Esophagus squamous epithelium (tissue), 5 donors: ENCODE results near the gene GALE. TPM values are rescaled to one million over a fixed set of nuclear protein-coding genes. Genes with fewer than 3 reads are reported as not detected.

Experiments
- DNase-seq: peaks from one replicate; lab custom pipeline; 2025; lab: John Stamatoyannopoulos, UW
- H3K27ac ChIP-seq, 4 donors: fragments of 200-600 bp; sonication (generic); one replicate each; pipeline ENCODE4 v1.5.1; 2016 to 2019; ENCODE audit warnings: mild to moderate bottlenecking in 1 of 4
- H3K27me3 ChIP-seq, 4 donors: fragments of 200-600 bp; sonication (generic); 1 replicate in 3 of 4; 2 replicates in 1 of 4; pipeline versions ENCODE4 v1.5.1 to v1.6.0; 2017 to 2021; ENCODE audit warnings: antibody characterized with exemption in 1 of 4
- H3K36me3 ChIP-seq, 3 donors: fragments of 200-600 bp; sonication (generic); one replicate each; pipeline ENCODE4 v1.5.1; 2016 to 2019
- H3K4me1 ChIP-seq, 3 donors: fragments of 200-600 bp; sonication (generic); one replicate each; pipeline ENCODE4 v1.5.1; 2017 to 2019
- H3K4me3 ChIP-seq, 4 donors: fragments of 200-600 bp; sonication (generic); 1 replicate in 3 of 4; 2 replicates in 1 of 4; pipeline ENCODE4 v1.5.1; 2016 to 2019; ENCODE audit warnings: mild to moderate bottlenecking in 2 of 4, moderate library complexity in 1 of 4
- H3K9me3 ChIP-seq, 3 donors: fragments of 200-600 bp; sonication (generic); one replicate each; pipeline ENCODE4 v1.5.1; 2016 to 2019
- CTCF ChIP-seq, 6 experiments: fragments of 450-650 bp in 4 of 6; fragments of 200-600 bp in 2 of 6; sonication (generic) in 2 of 6; IDR thresholded peaks; one replicate each; pipeline ENCODE4 v1.5.1; 2016 to 2019; ENCODE audit warnings: antibody characterized with exemption in 6 of 6, mild to moderate bottlenecking in 4 of 6, moderate library complexity in 4 of 6
- POLR2A ChIP-seq, 4 donors: fragments of 450-650 bp; IDR thresholded peaks; one replicate each; pipeline ENCODE4 v1.6.1; 2017; ENCODE audit warnings: antibody characterized with exemption in 4 of 4, mild to moderate bottlenecking in 4 of 4, moderate library complexity in 3 of 4
- WGBS, 2 donors: methylation state at CpG; one replicate each; pipeline ENCODE4 v1.1.5; 2018; 5-methylcytosine and 5-hydroxymethylcytosine counted together
- intact Hi-C: fragments of 100-400 bp; cut with DNase I; formaldehyde crosslinking; loops from one replicate; pipeline ENCODE4 v1.15.0; 2022
- total RNA-seq, 4 donors: library from RNA; depleted of rRNA; stranded (reverse); fragments of >200 nt; gene quantifications; one replicate each; pipeline ENCODE4 v1.1.0, GENCODE V29; 2016
- donor health status: DM: yes; HTN: yes; CAD: no.

The GALE gene
- total RNA-seq, 4 donors from 2014 or later: 55.1 to 81.0 (median 60.4) TPM

- TF ChIP-seq POLR2A (IDR thresholded peaks at IDR 0.05): no peak
- no peak for TF ChIP-seq CTCF (IDR thresholded peaks at IDR 0.05)
- peak overlapping the region in 1 of 4 donors; percentile 87 for H3K4me3 ChIP-seq
- intact Hi-C loops: no loop called here
- WGBS, 2 donors: 79 to 80% methylated on average over 6 to 7 of the region's 7 CpGs
- H3K9me3 ChIP-seq: no peaks in the 10 kb centered on the region
- peaks cover 0 to 17% (median 0%) of the 10 kb centered on the region in 3 donors for H3K36me3 ChIP-seq
- no peak for DNase-seq
- no peaks in the 10 kb centered on the region for H3K27me3 ChIP-seq
- no peak overlapping the region for H3K27ac ChIP-seq
- H3K4me1 ChIP-seq: peaks cover 0 to 23% (median 3%) of the 10 kb centered on the region in 3 donors
Observed at GRCh38 chr1:23823767-23824166, 23.2 kb upstream of the GALE start.

GRCh38 chr1:23817633-23818032, 17.1 kb upstream of the GALE start:
- Histone ChIP-seq H3K4me3 (no peak overlapping the region), H3K27ac (no peak overlapping the region), H3K9me3 (no peaks in the 10 kb centered on the region), H3K4me1 (no peaks in the 10 kb centered on the region), H3K36me3 (peaks cover 7 to 79% (median 16%) of the 10 kb centered on the region in 3 donors), H3K27me3 (no peaks in the 10 kb centered on the region)
- 71 to 84% methylated on average over 3 of the region's 3 CpGs for WGBS, 2 donors
- intact Hi-C loops: no loop called here
- no peak for DNase-seq
- TF ChIP-seq CTCF (IDR thresholded peaks at IDR 0.05): no peak
- no peak for TF ChIP-seq POLR2A (IDR thresholded peaks at IDR 0.05)

- no peak for DNase-seq
- no peak for TF ChIP-seq POLR2A (IDR thresholded peaks at IDR 0.05)
- no peak for TF ChIP-seq CTCF (IDR thresholded peaks at IDR 0.05)
- peaks cover 7 to 86% (median 16%) of the 10 kb centered on the region in 3 donors for H3K36me3 ChIP-seq
Observed at GRCh38 chr1:23816906-23817305, 16.4 kb upstream of the GALE start.

GRCh38 chr1:23816361-23816760, 15.8 kb upstream of the GALE start:
- no peak for DNase-seq
- peaks cover 0 to under 1% (median 0%) of the 10 kb centered on the region in 3 donors for H3K4me1 ChIP-seq
- no peak overlapping the region for H3K27ac ChIP-seq
- H3K9me3 ChIP-seq: no peaks in the 10 kb centered on the region
- no peaks in the 10 kb centered on the region for H3K27me3 ChIP-seq
- 100% methylated on average over 2 to 3 of the region's 3 CpGs for WGBS, 2 donors
- peaks cover 7 to 89% (median 16%) of the 10 kb centered on the region in 3 donors for H3K36me3 ChIP-seq
- H3K4me3 ChIP-seq: no peak overlapping the region
- TF ChIP-seq POLR2A (IDR thresholded peaks at IDR 0.05): no peak
- no peak for TF ChIP-seq CTCF (IDR thresholded peaks at IDR 0.05)
- intact Hi-C loops: no loop called here

More at GRCh38 chr1:23816906-23817305, 16.4 kb upstream of the GALE start:
- intact Hi-C loops: no loop called here
- no peaks in the 10 kb centered on the region for H3K27me3 ChIP-seq
- no peaks in the 10 kb centered on the region for H3K9me3 ChIP-seq
- no peak overlapping the region for H3K4me3 ChIP-seq
- no peak overlapping the region for H3K27ac ChIP-seq
- H3K4me1 ChIP-seq: no peaks in the 10 kb centered on the region

- intact Hi-C loops: no loop called here
Observed at GRCh38 chr1:23814016-23814415, 13.5 kb upstream of the GALE start.

More at GRCh38 chr1:23814016-23814415, 13.5 kb upstream of the GALE start:
- Histone ChIP-seq H3K9me3 (no peaks in the 10 kb centered on the region), H3K4me1 (peaks cover 0 to 18% (median 0%) of the 10 kb centered on the region in 3 donors), H3K36me3 (peaks cover 7 to 75% (median 16%) of the 10 kb centered on the region in 3 donors), H3K4me3 (no peak overlapping the region), H3K27ac (no peak overlapping the region), H3K27me3 (no peaks in the 10 kb centered on the region)
- no peak for TF ChIP-seq POLR2A (IDR thresholded peaks at IDR 0.05)
- TF ChIP-seq CTCF (IDR thresholded peaks at IDR 0.05): no peak
- 83 to 93% methylated on average over 2 to 4 of the region's 4 CpGs for WGBS, 2 donors
- DNase-seq: no peak
